ENCODE results near the gene SIDT2.

Gene SIDT2

DNA sequence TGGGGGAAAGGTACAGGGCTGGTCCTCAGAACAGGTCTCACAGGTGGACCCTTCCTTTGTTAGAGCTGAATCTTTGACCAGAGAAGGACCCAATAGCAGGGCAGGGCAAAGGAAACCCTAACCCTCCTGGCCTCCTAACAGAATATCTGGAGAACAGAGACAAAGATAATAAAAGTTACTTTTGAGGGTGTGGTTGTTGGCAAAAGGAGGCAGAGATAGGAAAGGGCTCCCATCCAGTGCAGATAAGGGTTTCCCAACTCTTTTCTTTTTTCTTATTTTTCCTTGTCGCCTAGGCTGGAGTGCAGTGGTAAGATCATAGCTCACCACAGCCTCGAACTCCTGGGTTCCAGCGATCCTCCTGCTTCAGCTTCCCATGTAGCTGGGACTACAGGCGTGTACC, 41.5 kb downstream of the SIDT2 start:
- Mint-ChIP-seq H3K36me3 (peaks cover 13% of the 10 kb centered on the region), H3K27ac (no peak overlapping the region), H3K9me3 (no peaks in the 10 kb centered on the region), H3K27me3 (no peaks in the 10 kb centered on the region), H3K4me1 (peaks cover 5% of the 10 kb centered on the region), H3K4me3 (no peak overlapping the region)

DNA sequence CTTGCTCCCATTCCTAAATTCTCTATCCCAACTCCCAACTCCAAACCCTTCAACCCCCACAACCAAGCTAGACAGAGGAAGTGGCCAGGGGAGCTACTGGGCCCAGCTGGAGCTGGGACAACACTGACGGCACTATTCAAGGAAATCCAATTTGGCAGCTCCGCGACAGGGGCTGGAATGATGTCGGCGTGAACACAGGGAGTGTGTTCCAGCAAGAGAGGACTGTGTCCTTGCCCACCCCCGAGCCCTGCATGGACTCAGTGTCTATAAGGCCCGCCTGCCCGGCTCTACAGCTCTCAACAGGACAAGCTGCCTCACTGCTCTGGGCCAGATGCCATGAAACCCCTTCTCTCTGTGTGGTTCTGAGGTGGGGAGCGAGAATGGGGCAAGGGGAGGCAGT, 42.0 kb downstream of the SIDT2 start:
- H3K4me3 Mint-ChIP-seq = no peak overlapping the region
- H3K4me1 Mint-ChIP-seq = peaks cover 5% of the 10 kb centered on the region
- no peaks in the 10 kb centered on the region for H3K27me3 Mint-ChIP-seq
- peak overlapping the region; percentile 76 for H3K27ac Mint-ChIP-seq
- H3K36me3 Mint-ChIP-seq = peaks cover 13% of the 10 kb centered on the region
- no peaks in the 10 kb centered on the region for H3K9me3 Mint-ChIP-seq

DNA sequence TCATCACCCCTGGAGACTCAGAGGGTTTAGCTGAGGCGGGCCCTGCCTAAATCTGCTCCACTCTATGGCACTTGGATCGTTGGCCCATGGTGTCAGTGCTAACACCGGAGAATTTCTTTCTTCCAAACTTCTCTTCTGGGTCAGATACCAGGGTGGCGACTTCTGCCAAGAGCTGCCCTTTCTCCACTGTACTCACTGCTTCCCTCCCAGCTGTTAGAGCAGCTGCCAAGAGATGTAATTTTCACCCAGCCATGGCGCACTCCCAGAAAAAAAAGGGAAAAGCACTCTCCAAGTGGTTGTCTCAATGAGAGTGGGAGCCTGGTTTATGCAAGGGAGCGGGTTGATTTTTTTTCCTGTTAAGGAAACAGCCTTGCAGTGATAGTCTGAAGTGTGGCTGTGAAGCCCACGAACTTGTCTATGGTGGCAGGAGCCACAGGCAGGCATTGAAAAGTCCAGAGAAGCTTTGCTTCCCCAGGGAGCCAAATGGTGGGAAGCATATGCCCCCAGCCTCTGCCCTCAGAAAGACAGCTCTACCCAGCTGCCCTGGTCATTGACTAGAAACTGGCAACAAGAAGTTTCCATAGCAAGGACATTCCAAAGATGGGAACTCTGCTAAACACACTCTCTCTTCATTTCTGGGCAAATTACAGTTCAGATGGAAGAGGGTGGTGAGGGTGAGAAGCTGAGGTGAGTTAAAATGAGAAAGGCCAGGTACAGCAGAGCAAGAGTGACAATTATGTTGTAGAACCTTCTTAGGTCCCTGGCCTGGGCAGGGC, 42.6 kb downstream of the SIDT2 start:
- H3K9me3 Mint-ChIP-seq = no peaks in the 10 kb centered on the region
- no peak overlapping the region for H3K27ac Mint-ChIP-seq
- H3K4me1 Mint-ChIP-seq = peaks cover 5% of the 10 kb centered on the region
- H3K27me3 Mint-ChIP-seq = no peaks in the 10 kb centered on the region
- H3K4me3 Mint-ChIP-seq = no peak overlapping the region
- peaks cover 13% of the 10 kb centered on the region for H3K36me3 Mint-ChIP-seq

DNA sequence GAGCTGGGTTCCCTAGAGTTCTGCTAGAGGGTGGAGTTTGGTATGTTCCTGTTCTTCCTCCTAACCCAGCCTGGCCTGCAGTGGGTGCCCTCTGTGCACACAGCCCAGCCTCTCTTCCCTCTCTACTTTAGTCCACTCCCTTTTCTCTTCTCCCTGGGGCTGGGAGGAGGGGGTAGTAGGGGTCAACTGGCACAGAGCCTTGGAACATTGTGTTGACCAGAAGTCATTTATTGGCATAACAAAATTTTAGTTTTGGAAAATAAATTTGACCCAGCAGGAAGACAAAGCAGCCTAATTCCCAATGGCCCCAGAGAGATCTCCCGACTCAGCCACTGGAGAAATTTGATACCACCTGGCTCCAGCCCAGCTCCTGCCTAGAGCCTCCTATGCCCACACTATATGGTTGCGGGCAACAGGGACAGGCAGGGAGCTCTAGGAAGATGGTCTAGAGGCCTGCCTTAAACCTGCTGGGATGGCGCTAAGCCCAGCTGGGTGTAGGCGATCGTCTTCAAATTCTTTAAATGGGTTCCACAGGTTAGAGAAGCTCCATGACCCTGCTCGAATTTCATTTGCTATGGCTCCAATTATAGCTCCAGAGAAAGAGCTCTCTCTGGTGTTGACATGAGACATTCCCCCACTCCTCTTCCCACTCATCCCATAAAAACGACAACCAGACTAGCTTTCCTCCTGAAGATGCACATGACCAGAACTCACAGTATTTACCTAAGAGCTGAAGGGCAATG, 43.4 kb downstream of the SIDT2 start:
- Mint-ChIP-seq H3K27me3 (no peaks in the 10 kb centered on the region), H3K36me3 (peaks cover 16% of the 10 kb centered on the region), H3K4me1 (peaks cover 13% of the 10 kb centered on the region), H3K9me3 (no peaks in the 10 kb centered on the region), H3K27ac (no peak overlapping the region), H3K4me3 (no peak overlapping the region)

DNA sequence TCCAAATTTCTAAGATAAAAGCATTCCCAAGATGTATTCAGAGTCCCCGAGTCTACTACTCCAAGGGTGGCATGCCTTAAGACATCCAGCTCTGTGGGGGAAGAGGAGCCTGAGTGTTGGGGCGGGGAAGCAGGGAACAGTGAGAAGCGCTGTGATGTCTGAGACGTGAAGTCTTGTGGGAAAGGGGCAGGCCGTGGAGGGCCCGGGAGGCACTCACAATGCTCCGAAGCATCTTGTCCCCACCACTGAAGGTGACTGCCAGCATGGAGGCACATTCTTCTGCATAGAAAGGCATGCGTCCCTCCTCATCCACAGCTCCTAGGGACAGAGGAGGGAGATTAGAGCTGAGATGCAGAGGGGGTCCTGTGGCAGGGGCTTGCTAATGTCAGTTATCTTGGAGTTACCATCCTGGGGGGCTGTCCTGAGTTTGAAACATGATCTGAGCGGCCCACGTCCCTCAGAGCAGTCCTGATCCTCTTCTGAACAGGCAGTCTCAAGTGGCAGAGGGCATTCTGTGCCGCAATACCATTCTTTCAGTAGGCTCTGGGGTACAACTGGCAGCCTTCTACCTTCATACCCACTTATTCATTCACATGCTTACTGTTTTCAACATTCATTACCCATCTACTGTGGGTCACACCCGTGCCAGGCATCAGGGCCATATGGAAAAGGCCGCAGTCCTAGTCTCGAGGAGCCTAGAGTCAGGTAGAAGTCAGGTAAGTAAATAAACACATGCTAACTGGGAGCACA, 44.6 kb downstream of the SIDT2 start:
- Mint-ChIP-seq H3K9me3 (no peaks in the 10 kb centered on the region), H3K27ac (no peak overlapping the region), H3K4me1 (peaks cover 20% of the 10 kb centered on the region), H3K4me3 (no peak overlapping the region), H3K36me3 (peaks cover 19% of the 10 kb centered on the region), H3K27me3 (no peaks in the 10 kb centered on the region)

DNA sequence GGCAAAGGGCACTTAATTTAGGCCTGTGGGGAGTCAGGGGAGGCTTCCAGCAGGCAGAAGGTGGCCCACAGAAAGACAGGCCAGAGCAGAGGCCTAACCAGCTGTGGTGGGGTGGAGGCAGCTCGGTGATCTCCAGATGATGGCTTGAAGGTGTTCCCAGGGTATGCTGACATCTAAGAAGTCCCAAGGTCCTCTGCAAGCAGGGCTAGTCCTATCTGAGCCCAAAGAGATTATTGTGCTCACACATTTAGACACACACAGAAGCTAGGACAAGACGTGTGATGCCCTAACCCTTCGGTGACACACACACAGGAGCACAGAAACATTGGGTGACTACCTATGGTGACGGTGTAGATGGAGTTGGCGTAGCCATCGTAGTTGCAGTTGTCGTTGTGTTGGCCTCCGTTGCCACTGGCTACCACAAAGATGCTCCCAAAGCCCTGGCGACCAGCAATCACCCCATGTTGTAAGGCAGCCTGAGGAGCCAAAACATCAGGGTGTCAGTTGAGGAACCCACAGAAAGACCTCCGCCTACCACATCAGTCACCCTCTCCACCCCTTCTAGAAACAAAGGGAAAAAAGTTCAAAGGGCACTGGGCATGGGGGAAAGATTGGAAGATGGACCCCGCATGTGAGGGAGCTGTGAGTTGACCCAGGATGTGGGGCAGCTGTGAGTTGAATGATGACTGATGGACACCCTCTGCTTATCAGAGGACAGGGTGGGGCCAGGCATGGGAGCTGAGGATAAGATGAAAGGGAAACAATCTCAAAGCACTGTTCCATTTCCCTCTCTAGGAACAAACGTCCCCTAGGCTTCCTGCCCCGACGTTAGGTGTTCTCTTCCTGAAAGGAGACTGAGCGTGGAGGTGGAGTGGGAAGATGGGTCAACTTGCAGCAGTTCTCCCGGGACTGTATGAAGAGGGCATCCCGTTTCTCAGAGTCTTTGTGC, 45.5 kb downstream of the SIDT2 start:
- Mint-ChIP-seq H3K36me3 (peaks cover 20% of the 10 kb centered on the region), H3K9me3 (no peaks in the 10 kb centered on the region), H3K4me1 (peaks cover 27% of the 10 kb centered on the region), H3K4me3 (no peak overlapping the region), H3K27me3 (no peaks in the 10 kb centered on the region), H3K27ac (no peak overlapping the region)

DNA sequence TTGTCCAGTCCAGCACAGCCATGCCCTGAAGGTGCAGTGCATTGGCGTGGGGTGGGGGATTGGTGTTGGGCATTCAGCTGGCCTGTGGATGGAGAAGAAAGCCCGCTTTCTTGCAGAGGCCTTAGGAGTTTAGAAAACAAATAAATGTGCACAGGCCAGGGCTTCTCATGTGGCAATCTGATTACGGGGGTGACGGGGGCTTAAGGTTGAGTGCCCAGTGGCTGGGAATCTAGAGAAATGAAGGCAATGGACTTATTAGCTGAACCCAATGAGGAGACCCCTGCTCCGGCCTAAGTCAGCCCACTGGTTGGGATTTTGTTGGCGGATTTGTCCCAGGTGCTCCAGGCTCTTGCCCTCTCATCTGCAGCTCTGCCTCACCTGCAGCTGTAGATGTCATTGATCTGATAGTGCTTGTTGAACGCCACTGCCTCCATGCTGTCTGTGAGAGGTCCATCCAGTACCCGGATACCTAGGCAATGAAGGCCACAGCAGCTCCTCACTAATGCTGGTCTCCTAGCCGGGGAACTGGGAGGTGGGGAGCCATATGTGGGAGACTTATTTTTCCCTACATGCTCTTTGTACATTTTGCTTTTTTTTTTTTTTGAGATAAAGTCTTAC, 47.1 kb downstream of the SIDT2 start:
- no peaks in the 10 kb centered on the region for H3K9me3 Mint-ChIP-seq
- H3K4me1 Mint-ChIP-seq = peaks cover 35% of the 10 kb centered on the region
- peaks cover 17% of the 10 kb centered on the region for H3K36me3 Mint-ChIP-seq
- H3K27ac Mint-ChIP-seq = no peak overlapping the region
- H3K27me3 Mint-ChIP-seq = no peaks in the 10 kb centered on the region
- H3K4me3 Mint-ChIP-seq = no peak overlapping the region

DNA sequence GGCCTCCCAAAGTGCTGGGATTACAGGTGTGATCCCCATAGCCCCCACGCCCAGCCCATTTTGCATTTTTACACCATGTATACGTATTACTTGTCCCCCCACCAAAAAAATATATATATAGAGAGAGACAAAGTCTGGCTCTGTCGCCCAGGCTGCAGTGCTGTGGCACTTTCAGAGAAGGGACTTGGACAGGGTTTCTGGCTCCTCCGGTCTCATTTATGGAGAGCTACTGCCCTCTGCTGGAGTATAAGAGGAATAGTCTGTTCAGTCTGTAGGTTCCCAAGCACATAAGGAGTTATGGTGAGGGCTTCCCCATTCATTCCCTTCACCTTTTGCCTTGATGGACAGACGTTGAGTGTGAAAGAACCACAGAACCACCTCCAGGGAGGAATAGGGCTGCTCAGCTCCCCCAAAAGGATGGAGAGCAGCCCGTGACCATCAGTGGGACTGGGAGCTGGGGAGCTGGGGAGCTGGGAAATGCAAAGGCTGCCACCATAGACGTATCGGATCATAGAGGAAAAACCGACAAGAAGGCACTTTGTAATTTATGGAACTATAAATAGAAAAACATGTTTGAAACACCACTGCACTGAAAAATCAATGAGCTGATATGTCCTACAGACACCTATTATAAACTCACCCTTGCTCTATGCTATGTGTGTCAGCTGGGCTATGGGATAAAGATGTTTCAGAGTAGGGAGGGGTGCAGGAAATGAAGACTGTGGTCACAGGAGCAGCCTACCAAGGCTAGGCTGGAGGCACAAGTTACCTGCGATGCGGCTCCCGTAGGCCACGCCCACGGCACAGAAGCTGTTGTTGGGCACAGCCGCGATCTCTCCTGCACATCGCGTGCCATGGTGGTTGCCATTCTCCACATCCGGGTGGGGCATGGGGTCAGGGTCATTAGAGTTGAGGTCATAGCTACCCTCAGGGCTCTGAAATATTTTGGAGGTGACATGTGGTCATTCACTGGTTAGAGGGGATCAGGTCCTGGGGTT, 48.1 kb downstream of the SIDT2 start:
- Mint-ChIP-seq H3K27me3 (no peaks in the 10 kb centered on the region), H3K27ac (peak overlapping the region; percentile 68), H3K36me3 (peaks cover 19% of the 10 kb centered on the region), H3K4me3 (peak overlapping the region; percentile 49), H3K9me3 (no peaks in the 10 kb centered on the region), H3K4me1 (peaks cover 37% of the 10 kb centered on the region)

DNA sequence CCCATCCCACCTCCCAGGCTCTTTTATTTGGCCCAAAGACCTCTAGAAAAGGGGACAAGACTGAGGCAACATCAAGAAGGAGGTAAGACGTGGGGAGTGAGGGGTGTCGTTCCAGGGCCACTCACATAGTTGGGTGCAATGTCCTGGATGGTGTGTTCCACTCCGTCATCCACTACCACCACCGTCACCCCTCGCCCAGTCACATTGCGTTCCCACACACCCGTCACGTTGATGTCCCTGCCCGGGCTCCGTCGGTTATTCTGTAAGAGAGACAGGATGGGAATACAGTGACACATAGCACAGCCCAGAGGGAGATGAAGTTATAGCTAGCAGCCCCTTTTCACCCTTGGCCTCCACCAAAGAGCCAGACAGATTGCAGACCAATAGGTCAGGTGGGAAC, 49.5 kb downstream of the SIDT2 start:
- Mint-ChIP-seq H3K4me3 (peak overlapping the region; percentile 44), H3K27me3 (no peaks in the 10 kb centered on the region), H3K27ac (peak overlapping the region; percentile 83), H3K4me1 (peaks cover 37% of the 10 kb centered on the region), H3K36me3 (peaks cover 19% of the 10 kb centered on the region), H3K9me3 (no peaks in the 10 kb centered on the region)

DNA sequence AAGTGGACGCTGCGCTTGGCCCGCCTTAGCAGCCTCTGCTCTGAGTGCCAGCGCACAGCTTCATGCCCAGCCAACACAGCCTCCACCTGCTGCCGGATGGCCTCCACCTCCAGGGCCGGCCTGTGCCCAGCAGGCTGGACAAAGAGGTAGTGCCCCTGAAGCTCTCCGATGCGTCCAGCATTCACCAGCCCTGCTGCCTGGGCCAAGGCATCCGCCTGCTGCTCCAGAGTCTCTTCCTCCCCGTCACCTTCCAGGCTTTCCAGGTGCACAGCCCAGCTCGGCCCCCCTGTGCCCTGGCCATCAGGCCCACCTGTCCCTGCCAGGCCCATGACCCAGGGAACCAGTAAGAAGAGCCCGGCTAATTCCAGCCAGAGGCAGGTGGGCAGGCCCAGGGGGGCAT, 50.9 kb downstream of the SIDT2 start:
- Mint-ChIP-seq H3K36me3 (peaks cover 17% of the 10 kb centered on the region), H3K27me3 (no peaks in the 10 kb centered on the region), H3K9me3 (no peaks in the 10 kb centered on the region), H3K4me1 (peaks cover 49% of the 10 kb centered on the region), H3K27ac (peak overlapping the region; percentile 100), H3K4me3 (peak overlapping the region; percentile 100)

DNA sequence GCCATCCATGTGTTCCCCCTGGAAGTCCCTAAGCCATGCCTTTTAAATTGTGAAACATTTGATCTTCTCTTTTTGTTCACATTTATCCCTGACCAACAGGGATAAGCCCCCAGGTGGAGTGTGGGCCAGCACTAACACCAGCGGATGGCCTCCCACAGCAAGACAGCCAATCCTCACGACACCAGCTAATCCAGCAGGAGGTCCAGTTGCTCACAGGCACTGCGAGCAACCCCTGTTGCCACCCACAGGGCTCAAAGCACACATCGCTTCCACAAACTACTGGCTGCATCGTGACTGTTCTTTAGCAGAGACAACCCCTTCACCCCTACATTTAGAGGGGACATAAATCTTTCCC, 51.4 kb downstream of the SIDT2 start:
- peak overlapping the region; percentile 100 for H3K4me3 Mint-ChIP-seq
- peak overlapping the region; percentile 100 for H3K27ac Mint-ChIP-seq
- peaks cover 17% of the 10 kb centered on the region for H3K36me3 Mint-ChIP-seq
- peaks cover 50% of the 10 kb centered on the region for H3K4me1 Mint-ChIP-seq
- no peaks in the 10 kb centered on the region for H3K27me3 Mint-ChIP-seq
- no peaks in the 10 kb centered on the region for H3K9me3 Mint-ChIP-seq

DNA sequence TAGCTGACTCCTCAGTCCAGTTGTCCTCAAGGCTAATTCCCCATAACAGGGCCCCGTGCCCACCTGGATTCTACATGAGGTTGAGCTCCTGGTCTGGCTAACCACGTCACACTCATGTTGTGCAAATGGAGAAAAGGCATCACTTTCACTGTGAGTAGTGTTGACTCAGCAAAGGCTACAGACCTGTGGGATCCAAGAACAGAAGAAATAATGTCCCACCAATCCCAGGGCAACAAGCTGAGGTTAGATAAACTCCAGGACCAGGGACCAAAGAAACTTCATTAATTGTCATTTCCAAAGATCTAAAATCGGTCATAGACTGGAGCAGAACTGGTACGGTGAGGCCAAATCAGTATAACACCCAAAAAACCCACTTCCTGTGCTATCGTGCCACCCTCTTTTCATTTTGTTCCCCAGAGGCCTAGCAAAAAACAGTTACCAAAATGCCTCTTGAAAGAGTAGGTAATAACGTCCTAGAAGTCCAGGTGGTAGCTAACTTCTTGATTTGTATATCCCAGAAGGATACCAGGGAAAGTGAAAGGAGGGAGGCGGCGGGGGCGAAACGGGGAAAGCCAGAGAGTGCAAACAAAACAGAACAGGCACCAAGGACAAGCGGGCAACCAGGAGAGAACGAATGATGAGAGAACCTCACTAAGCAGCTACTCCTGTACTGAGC, 51.9 kb downstream of the SIDT2 start:
- H3K4me1 Mint-ChIP-seq = peaks cover 50% of the 10 kb centered on the region
- H3K27me3 Mint-ChIP-seq = no peaks in the 10 kb centered on the region
- H3K9me3 Mint-ChIP-seq = no peaks in the 10 kb centered on the region

More for the DNA sequence above, 51.9 kb downstream of the SIDT2 start:
- Mint-ChIP-seq H3K27ac (peak overlapping the region; percentile 100), H3K4me3 (peak overlapping the region; percentile 100), H3K36me3 (peaks cover 17% of the 10 kb centered on the region)

Data from activated naive CD4-positive, alpha-beta T cell treated with anti-CD3 and anti-CD28 coated beads, Interleukin-2, amount 50 U/mL, for 24 hours (primary cell).